ENCODE results near the gene CPNE6.
A peak's percentile ranks its signal among the peaks of the same experiment; 100 is the strongest.

The CPNE6 gene

GRCh38 chr14:24051789-24052655, 19.3 kb upstream of the CPNE6 start, which contains the start of gene CARMIL3 (continued):
- TF ChIP-seq BCL6B (tag by site-specific recombination; IDR thresholded peaks at IDR 0.05): no peak
- no peak for TF ChIP-seq ZNF423 (tag by site-specific recombination; IDR thresholded peaks at IDR 0.05)
- no peak for TF ChIP-seq OVOL3 (tag by site-specific recombination; IDR thresholded peaks at IDR 0.05)
- no peak for TF ChIP-seq ZSCAN16 (tag by site-specific recombination; IDR thresholded peaks at IDR 0.05)
- TF ChIP-seq SP2 (tag by site-specific recombination; IDR thresholded peaks at IDR 0.05): peak; percentile 87
- 0 out of 2 replicates have a peak, but pooled peaks have one; percentile 30 for TF ChIP-seq SP7 (tag by site-specific recombination; IDR thresholded peaks at IDR 0.05)
- no peak for TF ChIP-seq SCRT1 (tag by site-specific recombination; IDR thresholded peaks at IDR 0.05; ENCODE audit: borderline replicate concordance)
- no peak for TF ChIP-seq ZNF37A (tag by site-specific recombination; IDR thresholded peaks at IDR 0.05)
- TF ChIP-seq ZNF76 (tag by site-specific recombination; IDR thresholded peaks at IDR 0.05; ENCODE audit: borderline replicate concordance, low read depth): 0 out of 2 replicates have a peak, but pooled peaks have one; percentile 12
- TF ChIP-seq PRDM10 (tag by site-specific recombination; IDR thresholded peaks at IDR 0.05): peak; percentile 37
- TF ChIP-seq ZNF292 (tag by site-specific recombination; IDR thresholded peaks at IDR 0.05; ENCODE audit: borderline replicate concordance, low read depth): no peak
- TF ChIP-seq ZNF221 (tag by site-specific recombination; IDR thresholded peaks at IDR 0.05; ENCODE audit: borderline replicate concordance): no peak
- TF ChIP-seq, protein P1, sequence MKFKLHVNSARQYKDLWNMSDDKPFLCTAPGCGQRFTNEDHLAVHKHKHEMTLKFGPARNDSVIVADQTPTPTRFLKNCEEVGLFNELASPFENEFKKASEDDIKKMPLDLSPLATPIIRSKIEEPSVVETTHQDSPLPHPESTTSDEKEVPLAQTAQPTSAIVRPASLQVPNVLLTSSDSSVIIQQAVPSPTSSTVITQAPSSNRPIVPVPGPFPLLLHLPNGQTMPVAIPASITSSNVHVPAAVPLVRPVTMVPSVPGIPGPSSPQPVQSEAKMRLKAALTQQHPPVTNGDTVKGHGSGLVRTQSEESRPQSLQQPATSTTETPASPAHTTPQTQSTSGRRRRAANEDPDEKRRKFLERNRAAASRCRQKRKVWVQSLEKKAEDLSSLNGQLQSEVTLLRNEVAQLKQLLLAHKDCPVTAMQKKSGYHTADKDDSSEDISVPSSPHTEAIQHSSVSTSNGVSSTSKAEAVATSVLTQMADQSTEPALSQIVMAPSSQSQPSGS (tag by site-specific recombination; IDR thresholded peaks at IDR 0.05; ENCODE audit: low read depth): no peak
- no peak for TF ChIP-seq GLI4 (tag by site-specific recombination; IDR thresholded peaks at IDR 0.05)
- peak; percentile 50; the same call in 1 of the 2 replicates for TF ChIP-seq KLF8 (tag by site-specific recombination; IDR thresholded peaks at IDR 0.05)
- TF ChIP-seq ZNF214 (tag by site-specific recombination; IDR thresholded peaks at IDR 0.05; ENCODE audit: borderline replicate concordance): no peak
- TF ChIP-seq ZNF785 (tag by site-specific recombination; IDR thresholded peaks at IDR 0.05): no peak
- no peak for TF ChIP-seq ZNF174 (tag by site-specific recombination; IDR thresholded peaks at IDR 0.05)
- TF ChIP-seq ZNF404 (tag by site-specific recombination; IDR thresholded peaks at IDR 0.05): no peak
- TF ChIP-seq ZNF544 (tag by site-specific recombination; IDR thresholded peaks at IDR 0.05): no peak
- no peak for TF ChIP-seq ZNF580 (tag by site-specific recombination; IDR thresholded peaks at IDR 0.05)
- no peak for TF ChIP-seq ZNF768 (tag by site-specific recombination; IDR thresholded peaks at IDR 0.05)
- no peak for TF ChIP-seq GLI2 (tag by site-specific recombination; IDR thresholded peaks at IDR 0.05; ENCODE audit: borderline replicate concordance, low read depth)
- peak; percentile 76 for TF ChIP-seq ZXDB (tag by site-specific recombination; IDR thresholded peaks at IDR 0.05)
- peak; percentile 83 for TF ChIP-seq ZNF600 (tag by site-specific recombination; IDR thresholded peaks at IDR 0.05)
- TF ChIP-seq ZNF341 (tag by site-specific recombination; IDR thresholded peaks at IDR 0.05; ENCODE audit: low read depth): peak; percentile 34; the same call in 1 of the 2 replicates
- no peak for TF ChIP-seq BCL11B (tag by site-specific recombination; IDR thresholded peaks at IDR 0.05; ENCODE audit: low read depth)
- no peak for TF ChIP-seq PRDM1 (tag by site-specific recombination; IDR thresholded peaks at IDR 0.05)
- TF ChIP-seq, protein P2, sequence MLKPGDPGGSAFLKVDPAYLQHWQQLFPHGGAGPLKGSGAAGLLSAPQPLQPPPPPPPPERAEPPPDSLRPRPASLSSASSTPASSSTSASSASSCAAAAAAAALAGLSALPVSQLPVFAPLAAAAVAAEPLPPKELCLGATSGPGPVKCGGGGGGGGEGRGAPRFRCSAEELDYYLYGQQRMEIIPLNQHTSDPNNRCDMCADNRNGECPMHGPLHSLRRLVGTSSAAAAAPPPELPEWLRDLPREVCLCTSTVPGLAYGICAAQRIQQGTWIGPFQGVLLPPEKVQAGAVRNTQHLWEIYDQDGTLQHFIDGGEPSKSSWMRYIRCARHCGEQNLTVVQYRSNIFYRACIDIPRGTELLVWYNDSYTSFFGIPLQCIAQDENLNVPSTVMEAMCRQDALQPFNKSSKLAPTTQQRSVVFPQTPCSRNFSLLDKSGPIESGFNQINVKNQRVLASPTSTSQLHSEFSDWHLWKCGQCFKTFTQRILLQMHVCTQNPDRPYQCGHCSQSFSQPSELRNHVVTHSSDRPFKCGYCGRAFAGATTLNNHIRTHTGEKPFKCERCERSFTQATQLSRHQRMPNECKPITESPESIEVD (tag by site-specific recombination; IDR thresholded peaks at IDR 0.05): no peak
- no peak for TF ChIP-seq MZF1 (tag by site-specific recombination; IDR thresholded peaks at IDR 0.05; ENCODE audit: borderline replicate concordance)
- TF ChIP-seq ZNF266 (tag by site-specific recombination; IDR thresholded peaks at IDR 0.05; ENCODE audit: low read depth): no peak
- no peak for TF ChIP-seq ZNF560 (tag by site-specific recombination; IDR thresholded peaks at IDR 0.05; ENCODE audit: borderline replicate concordance)
- no peak for TF ChIP-seq ZNF2 (tag by site-specific recombination; IDR thresholded peaks at IDR 0.05)

All from HEK293 (cell line).